ENCODE measurements around the gene CDC42BPA. TPM values are rescaled to one million over a fixed set of nuclear protein-coding genes. Genes with fewer than 3 reads are reported as not detected.

Gene CDC42BPA
- total and polyA plus RNA-seq, 4 donors, result 8.1 to 71.3 (median 33.0) TPM

DNA sequence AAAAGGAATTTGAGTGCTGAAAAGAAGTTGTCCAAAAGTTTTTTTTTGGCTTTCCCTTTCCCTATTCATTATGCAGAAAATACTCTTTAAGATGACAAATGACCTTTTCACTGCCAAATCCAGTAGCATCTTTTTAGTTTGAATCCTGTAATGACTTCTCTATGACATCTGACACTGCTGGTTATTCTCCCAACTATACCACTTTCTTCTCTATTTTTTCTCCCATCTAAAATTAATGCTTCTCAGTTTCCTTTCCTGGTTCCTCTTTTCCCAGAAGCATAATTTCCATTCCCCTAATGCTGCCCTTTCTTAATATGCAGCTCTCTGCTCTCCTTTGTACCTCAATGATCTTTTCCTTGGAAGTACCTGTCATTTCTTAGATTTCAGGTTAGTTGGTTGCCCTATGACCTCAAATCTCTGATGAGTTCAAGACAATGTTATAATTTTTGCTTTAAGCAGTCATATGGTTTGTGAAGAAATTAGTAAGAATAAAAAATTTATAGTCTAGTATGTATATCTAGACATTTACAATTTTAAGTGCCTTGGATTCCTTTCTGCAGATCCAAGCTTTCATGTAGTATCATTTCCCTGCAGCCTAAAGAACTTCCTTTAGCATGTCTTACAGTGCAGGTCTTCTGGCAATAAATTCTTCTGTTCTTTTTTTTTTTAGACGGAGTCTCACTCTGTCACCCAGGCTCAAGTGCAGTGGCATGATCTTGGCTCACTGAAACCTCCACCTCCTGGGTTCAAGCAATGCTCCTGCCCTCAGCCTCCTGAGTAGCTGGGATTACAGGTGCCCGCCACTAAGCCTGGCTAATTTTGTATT, 150.8 kb downstream of the CDC42BPA start:
- WGBS, 2 donors, result 74 to 75% methylated on average over 2 of the region's 2 CpGs
- intact Hi-C loops (cut with DNase I), result no loop called here

DNA sequence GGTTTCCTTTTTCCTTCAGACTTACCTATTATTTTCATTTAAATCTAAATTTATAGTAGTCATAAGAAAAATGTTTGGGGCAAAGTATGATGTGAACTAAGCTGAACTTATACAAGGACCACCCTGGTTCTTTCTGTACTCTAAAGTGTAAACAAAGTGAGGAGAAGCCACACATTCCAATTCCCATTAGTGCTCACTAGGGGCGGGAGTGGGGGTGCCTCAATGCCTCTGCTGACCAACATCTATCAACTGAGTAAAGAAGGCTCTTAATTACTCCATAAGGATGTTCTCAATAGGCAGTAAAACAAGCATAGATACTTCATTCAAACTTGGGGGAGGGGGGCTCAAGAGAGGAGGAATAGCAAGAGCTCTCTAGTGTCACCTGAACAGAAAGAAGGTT, 151.7 kb downstream of the CDC42BPA start:
- ATAC-seq (ENCODE audit: low FRiP score) (no peak), DNase-seq (no peak)
- WGBS, 2 donors, result 99 to 100% methylated on average over 1 of the region's 1 CpG
- Histone ChIP-seq H3K4me1 (ENCODE audit: control insufficient read depth in 1 of 2, insufficient read depth in 2 of 2, low read length in 2 of 2) (peaks cover 0 to 3% of the 10 kb centered on the region in 2 donors), H3K4me3 (ENCODE audit: low read length in 2 of 2) (no peak overlapping the region), H3K9me3 (ENCODE audit: control insufficient read depth, low read length) (no peaks in the 10 kb centered on the region), H3K27me3 (ENCODE audit: control insufficient read depth in 1 of 2, insufficient read depth in 2 of 2, low read length in 1 of 2) (no peaks in the 10 kb centered on the region), H3K27ac (ENCODE audit: low read depth in 1 of 2, low read length in 2 of 2) (no peak overlapping the region), H3K36me3 (ENCODE audit: control insufficient read depth in 1 of 2, insufficient read depth in 2 of 2, low read length in 1 of 2) (no peaks in the 10 kb centered on the region)
- intact Hi-C loops (cut with DNase I), result no loop called here

More for the DNA sequence above, 150.8 kb downstream of the CDC42BPA start:
- no peak for DNase-seq
- peaks cover 0 to 3% of the 10 kb centered on the region in 2 donors for H3K4me1 ChIP-seq (ENCODE audit: control insufficient read depth in 1 of 2, insufficient read depth in 2 of 2, low read length in 2 of 2)
- H3K36me3 ChIP-seq (ENCODE audit: control insufficient read depth in 1 of 2, insufficient read depth in 2 of 2, low read length in 1 of 2), result no peaks in the 10 kb centered on the region
- H3K27ac ChIP-seq (ENCODE audit: low read depth in 1 of 2, low read length in 2 of 2), result no peak overlapping the region
- no peaks in the 10 kb centered on the region for H3K27me3 ChIP-seq (ENCODE audit: control insufficient read depth in 1 of 2, insufficient read depth in 2 of 2, low read length in 1 of 2)
- no peak for ATAC-seq (ENCODE audit: low FRiP score)
- H3K4me3 ChIP-seq (ENCODE audit: low read length in 2 of 2), result no peak overlapping the region
- H3K9me3 ChIP-seq (ENCODE audit: control insufficient read depth, low read length), result no peaks in the 10 kb centered on the region

DNA sequence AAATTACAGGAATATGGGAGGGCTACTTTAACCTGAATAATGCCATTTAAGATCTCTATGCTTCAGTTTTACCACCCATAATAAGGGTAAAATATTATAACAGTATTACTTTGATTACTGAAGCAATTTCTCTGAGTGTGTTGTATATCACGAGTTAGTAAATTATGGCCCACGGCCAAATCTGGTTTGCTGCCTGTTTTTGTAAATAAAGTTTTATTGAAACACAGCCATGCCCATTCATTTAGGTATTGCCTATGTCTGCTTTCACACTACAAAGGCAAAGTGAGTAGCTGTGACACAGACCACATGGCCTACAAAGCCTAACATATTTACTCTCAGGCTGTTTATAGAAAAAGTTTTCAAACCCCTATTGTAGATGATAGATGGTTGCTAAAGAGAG, 156.8 kb downstream of the CDC42BPA start:
- Histone ChIP-seq H3K4me1 (ENCODE audit: control insufficient read depth in 1 of 2, insufficient read depth in 2 of 2, low read length in 2 of 2) (no peaks in the 10 kb centered on the region), H3K9me3 (ENCODE audit: control insufficient read depth, low read length) (no peaks in the 10 kb centered on the region), H3K36me3 (ENCODE audit: control insufficient read depth in 1 of 2, insufficient read depth in 2 of 2, low read length in 1 of 2) (peaks cover 0 to 1% of the 10 kb centered on the region in 2 donors), H3K4me3 (ENCODE audit: low read length in 2 of 2) (no peak overlapping the region), H3K27ac (ENCODE audit: low read depth in 1 of 2, low read length in 2 of 2) (no peak overlapping the region), H3K27me3 (ENCODE audit: control insufficient read depth in 1 of 2, insufficient read depth in 2 of 2, low read length in 1 of 2) (no peaks in the 10 kb centered on the region)
- intact Hi-C loops (cut with DNase I), result no loop called here
- DNase-seq, result no peak
- ATAC-seq (ENCODE audit: low FRiP score), result no peak
- 41 to 66% methylated on average over 2 of the region's 2 CpGs for WGBS, 2 donors

DNA sequence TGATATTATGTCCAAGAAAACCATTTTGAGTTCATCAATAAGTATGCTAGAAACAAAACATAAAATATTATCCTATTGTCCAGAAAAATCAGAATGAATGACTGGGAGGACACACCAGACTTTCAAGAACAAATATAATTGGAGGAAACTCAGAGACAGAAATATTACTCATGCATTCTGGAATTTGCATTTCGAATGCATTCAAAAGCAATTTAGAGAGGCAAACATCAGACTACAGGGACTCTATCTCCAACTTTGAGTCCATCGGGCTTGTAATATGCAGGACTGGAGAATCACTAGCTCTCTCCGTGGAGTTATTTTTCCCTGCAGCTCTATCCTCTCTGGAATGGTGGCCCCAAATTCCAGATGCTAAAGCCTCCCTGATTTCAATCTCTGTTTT, 161.8 kb downstream of the CDC42BPA start:
- H3K9me3 ChIP-seq (ENCODE audit: control insufficient read depth, low read length), result no peaks in the 10 kb centered on the region
- no peaks in the 10 kb centered on the region for H3K27me3 ChIP-seq (ENCODE audit: control insufficient read depth in 1 of 2, insufficient read depth in 2 of 2, low read length in 1 of 2)
- WGBS, 2 donors, result 79% methylated on average over 3 of the region's 3 CpGs
- no peak overlapping the region for H3K4me3 ChIP-seq (ENCODE audit: low read length in 2 of 2)
- no peak for ATAC-seq (ENCODE audit: low FRiP score)
- no peak overlapping the region for H3K27ac ChIP-seq (ENCODE audit: low read depth in 1 of 2, low read length in 2 of 2)
- DNase-seq, result no peak
- no peaks in the 10 kb centered on the region for H3K4me1 ChIP-seq (ENCODE audit: control insufficient read depth in 1 of 2, insufficient read depth in 2 of 2, low read length in 2 of 2)
- intact Hi-C loops (cut with DNase I), result no loop called here
- H3K36me3 ChIP-seq (ENCODE audit: control insufficient read depth in 1 of 2, insufficient read depth in 2 of 2, low read length in 1 of 2), result peaks cover 0 to 1% of the 10 kb centered on the region in 2 donors

DNA sequence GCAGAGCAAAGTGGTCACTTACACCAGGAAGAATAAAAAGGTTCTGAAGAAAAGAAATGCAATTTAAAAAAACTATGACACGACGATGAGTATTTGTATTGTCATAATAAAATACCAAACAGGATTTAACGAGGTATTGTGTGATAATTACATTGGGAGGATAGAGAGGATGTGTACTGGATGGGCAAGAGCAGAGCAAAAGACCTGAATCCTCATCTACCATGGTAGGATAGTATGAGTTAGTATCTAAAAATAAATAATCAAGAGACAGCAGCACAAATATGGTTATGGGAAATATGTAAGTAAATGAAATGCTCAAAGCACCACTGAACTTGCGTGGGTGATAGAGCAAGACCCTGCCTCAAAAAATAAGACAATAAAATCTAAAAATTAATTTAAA, 162.6 kb downstream of the CDC42BPA start:
- Histone ChIP-seq H3K27me3 (ENCODE audit: control insufficient read depth in 1 of 2, insufficient read depth in 2 of 2, low read length in 1 of 2) (no peaks in the 10 kb centered on the region), H3K4me1 (ENCODE audit: control insufficient read depth in 1 of 2, insufficient read depth in 2 of 2, low read length in 2 of 2) (no peaks in the 10 kb centered on the region), H3K36me3 (ENCODE audit: control insufficient read depth in 1 of 2, insufficient read depth in 2 of 2, low read length in 1 of 2) (peaks cover 0 to 1% of the 10 kb centered on the region in 2 donors), H3K4me3 (ENCODE audit: low read length in 2 of 2) (no peak overlapping the region), H3K27ac (ENCODE audit: low read depth in 1 of 2, low read length in 2 of 2) (no peak overlapping the region), H3K9me3 (ENCODE audit: control insufficient read depth, low read length) (no peaks in the 10 kb centered on the region)
- ATAC-seq (ENCODE audit: low FRiP score) (no peak), DNase-seq (no peak)
- WGBS, 2 donors, result 97 to 99% methylated on average over 4 of the region's 4 CpGs
- intact Hi-C loops (cut with DNase I), result no loop called here

DNA sequence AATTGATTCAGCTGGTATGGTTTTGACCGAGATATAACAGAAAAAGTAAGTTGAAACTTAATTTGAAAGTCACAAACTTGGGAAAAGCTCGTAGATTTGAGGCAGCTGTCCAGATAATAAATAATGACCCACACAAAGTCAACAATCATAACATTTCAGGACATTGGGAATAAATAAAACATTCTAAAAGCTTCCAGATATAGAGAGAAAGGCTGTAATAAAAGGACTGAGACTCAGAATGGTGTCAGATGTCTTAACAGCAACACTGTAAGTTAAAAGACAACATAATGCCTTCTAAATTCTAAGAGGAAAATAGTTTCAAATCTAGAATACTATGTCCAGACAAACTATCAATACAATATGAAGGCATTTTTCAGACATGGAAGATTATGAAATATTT, 163.3 kb downstream of the CDC42BPA start:
- no peak for ATAC-seq (ENCODE audit: low FRiP score)

DNA sequence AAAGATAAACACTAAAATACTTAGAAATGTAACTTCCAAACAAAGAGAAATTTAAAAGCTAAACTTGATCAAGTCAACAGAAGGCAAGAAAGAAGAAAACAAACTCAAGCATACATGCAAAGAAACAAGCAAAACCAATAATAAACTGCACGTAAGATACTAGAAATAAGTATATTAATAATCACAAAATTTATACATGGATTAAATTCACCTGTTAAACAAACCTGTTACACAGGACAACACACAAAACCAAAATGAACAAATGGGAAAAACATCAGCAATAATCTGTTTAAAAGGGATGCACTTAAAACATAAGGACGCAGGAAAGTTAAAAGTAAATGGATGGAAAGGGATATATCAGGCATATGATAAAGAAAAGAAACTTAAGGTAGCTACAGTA, 165.8 kb downstream of the CDC42BPA start:
- intact Hi-C loops (cut with DNase I), result no loop called here
- WGBS, 2 donors, result 98 to 99% methylated on average over 2 of the region's 2 CpGs
- no peak overlapping the region for H3K27ac ChIP-seq (ENCODE audit: low read depth in 1 of 2, low read length in 2 of 2)

More for the DNA sequence above, 163.3 kb downstream of the CDC42BPA start:
- Histone ChIP-seq H3K4me3 (ENCODE audit: low read length in 2 of 2) (no peak overlapping the region), H3K27me3 (ENCODE audit: control insufficient read depth in 1 of 2, insufficient read depth in 2 of 2, low read length in 1 of 2) (no peaks in the 10 kb centered on the region), H3K27ac (ENCODE audit: low read depth in 1 of 2, low read length in 2 of 2) (no peak overlapping the region), H3K36me3 (ENCODE audit: control insufficient read depth in 1 of 2, insufficient read depth in 2 of 2, low read length in 1 of 2) (peaks cover 0 to 1% of the 10 kb centered on the region in 2 donors), H3K9me3 (ENCODE audit: control insufficient read depth, low read length) (no peaks in the 10 kb centered on the region), H3K4me1 (ENCODE audit: control insufficient read depth in 1 of 2, insufficient read depth in 2 of 2, low read length in 2 of 2) (no peaks in the 10 kb centered on the region)
- intact Hi-C loops (cut with DNase I), result no loop called here
- WGBS, 2 donors, result 43 to 52% methylated on average over 2 of the region's 2 CpGs
- DNase-seq, result no peak

DNA sequence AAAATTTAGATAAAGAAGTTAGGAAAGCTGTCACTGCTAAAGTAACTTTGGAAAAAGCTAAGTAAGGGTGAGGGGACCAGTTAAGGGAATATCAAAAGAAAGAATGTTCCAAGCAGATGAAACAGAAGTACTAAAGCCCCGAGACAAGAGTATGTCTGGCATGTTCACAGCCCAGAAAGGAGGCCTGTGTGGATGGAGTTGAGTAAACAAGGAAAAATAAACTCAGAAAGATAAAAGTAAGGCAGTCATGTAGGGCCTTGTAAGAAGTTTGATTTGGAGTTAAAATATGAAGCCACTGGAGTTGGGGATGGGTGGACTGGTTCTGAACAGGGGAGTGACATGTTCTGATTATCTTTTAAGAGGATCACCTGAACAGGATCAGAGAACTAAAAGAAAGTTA, 177.9 kb downstream of the CDC42BPA start:
- no peak for ATAC-seq (ENCODE audit: low FRiP score)
- WGBS, 2 donors, result 69 to 77% methylated on average over 1 of the region's 1 CpG
- Histone ChIP-seq H3K27me3 (ENCODE audit: control insufficient read depth in 1 of 2, insufficient read depth in 2 of 2, low read length in 1 of 2) (no peaks in the 10 kb centered on the region), H3K4me3 (ENCODE audit: low read length in 2 of 2) (no peak overlapping the region), H3K27ac (ENCODE audit: low read depth in 1 of 2, low read length in 2 of 2) (no peak overlapping the region), H3K4me1 (ENCODE audit: control insufficient read depth in 1 of 2, insufficient read depth in 2 of 2, low read length in 2 of 2) (no peaks in the 10 kb centered on the region), H3K9me3 (ENCODE audit: control insufficient read depth, low read length) (no peaks in the 10 kb centered on the region), H3K36me3 (ENCODE audit: control insufficient read depth in 1 of 2, insufficient read depth in 2 of 2, low read length in 1 of 2) (peaks cover 4 to 7% of the 10 kb centered on the region in 2 donors)
- no peak for DNase-seq
- intact Hi-C loops (cut with DNase I), result no loop called here

More for the DNA sequence above, 165.8 kb downstream of the CDC42BPA start:
- no peak for ATAC-seq (ENCODE audit: low FRiP score)
- Histone ChIP-seq H3K4me1 (ENCODE audit: control insufficient read depth in 1 of 2, insufficient read depth in 2 of 2, low read length in 2 of 2) (no peaks in the 10 kb centered on the region), H3K36me3 (ENCODE audit: control insufficient read depth in 1 of 2, insufficient read depth in 2 of 2, low read length in 1 of 2) (no peaks in the 10 kb centered on the region), H3K9me3 (ENCODE audit: control insufficient read depth, low read length) (no peaks in the 10 kb centered on the region), H3K4me3 (ENCODE audit: low read length in 2 of 2) (no peak overlapping the region), H3K27me3 (ENCODE audit: control insufficient read depth in 1 of 2, insufficient read depth in 2 of 2, low read length in 1 of 2) (no peaks in the 10 kb centered on the region)
- no peak for DNase-seq

DNA sequence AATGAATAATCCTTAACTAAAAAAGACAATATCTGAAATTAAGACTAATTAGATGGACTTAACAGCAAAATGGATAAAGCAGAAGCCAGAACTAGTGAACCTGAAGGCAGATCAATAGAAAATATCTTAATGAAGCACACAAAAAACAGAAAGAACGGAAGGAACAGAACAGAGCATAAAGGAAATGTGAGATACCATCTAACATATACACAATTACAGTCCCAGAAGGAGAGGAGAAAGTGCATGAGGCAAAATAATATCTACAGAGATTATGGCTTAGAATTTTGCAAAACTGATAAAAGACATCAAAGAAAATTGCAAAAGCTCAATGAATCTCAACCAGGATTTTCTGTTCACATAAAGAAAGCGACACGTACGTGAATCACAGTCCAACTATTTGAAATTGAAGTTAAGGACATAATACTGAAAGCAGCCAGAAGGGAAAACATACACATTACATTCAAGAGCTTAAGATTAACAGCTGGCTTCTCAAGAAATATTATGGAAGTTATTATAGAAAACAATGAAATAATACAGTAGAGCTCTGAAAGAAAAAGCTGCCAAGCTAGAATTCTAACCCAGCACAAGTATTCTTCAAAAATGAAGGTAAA, 182.0 kb downstream of the CDC42BPA start:
- no peaks in the 10 kb centered on the region for H3K9me3 ChIP-seq (ENCODE audit: control insufficient read depth, low read length)
- no peak overlapping the region for H3K4me3 ChIP-seq (ENCODE audit: low read length in 2 of 2)
- DNase-seq (no peak), ATAC-seq (ENCODE audit: low FRiP score) (no peak)
- no peak overlapping the region for H3K27ac ChIP-seq (ENCODE audit: low read depth in 1 of 2, low read length in 2 of 2)
- no peaks in the 10 kb centered on the region for H3K27me3 ChIP-seq (ENCODE audit: control insufficient read depth in 1 of 2, insufficient read depth in 2 of 2, low read length in 1 of 2)
- intact Hi-C loops (cut with DNase I), result loop anchor here in 1 of 2 donors (10.0 kb wide), 1 partner anchor 178 kb away; the partner anchor contains the start of gene CDC42BPA
- 67% methylated on average over 4 of the region's 4 CpGs for WGBS, 2 donors
- peaks cover 0 to 4% of the 10 kb centered on the region in 2 donors for H3K36me3 ChIP-seq (ENCODE audit: control insufficient read depth in 1 of 2, insufficient read depth in 2 of 2, low read length in 1 of 2)
- no peaks in the 10 kb centered on the region for H3K4me1 ChIP-seq (ENCODE audit: control insufficient read depth in 1 of 2, insufficient read depth in 2 of 2, low read length in 2 of 2)

All from aorta (tissue), 5 donors.